Measurements from ENCODE around the gene ALDOB. TPM values are rescaled to one million over a fixed set of nuclear protein-coding genes. Genes with fewer than 3 reads are reported as not detected.
A peak's percentile ranks its signal among the peaks of the same experiment; 100 is the strongest.

The ALDOB gene
- total RNA-seq, 2 experiments from 2014 or later, result not detected

- peaks cover 2% of the 10 kb centered on the region for H3K4me1 Mint-ChIP-seq
- DNase-seq, result no peak
- no peak overlapping the region for H3K27ac Mint-ChIP-seq
- peaks cover 32% of the 10 kb centered on the region for H3K27me3 Mint-ChIP-seq
- H3K4me3 Mint-ChIP-seq, result no peak overlapping the region
- no peaks in the 10 kb centered on the region for H3K36me3 Mint-ChIP-seq
- H3K9me3 Mint-ChIP-seq, result no peaks in the 10 kb centered on the region
These were observed 31.3 kb upstream of the ALDOB start for GRCh38 chr9:101466863-101467262.

- Mint-ChIP-seq H3K4me1 (peaks cover 2% of the 10 kb centered on the region), H3K9me3 (no peaks in the 10 kb centered on the region), H3K36me3 (no peaks in the 10 kb centered on the region), H3K27ac (no peak overlapping the region), H3K27me3 (peaks cover 30% of the 10 kb centered on the region), H3K4me3 (no peak overlapping the region)
- DNase-seq, result no peak
These were observed 29.8 kb upstream of the ALDOB start for GRCh38 chr9:101465326-101465915.

- Mint-ChIP-seq H3K9me3 (no peaks in the 10 kb centered on the region), H3K4me3 (no peak overlapping the region), H3K27ac (no peak overlapping the region), H3K27me3 (peaks cover 34% of the 10 kb centered on the region), H3K36me3 (no peaks in the 10 kb centered on the region), H3K4me1 (peaks cover 2% of the 10 kb centered on the region)
- DNase-seq, result no peak
These were observed 27.8 kb upstream of the ALDOB start for GRCh38 chr9:101463397-101463796.

- Mint-ChIP-seq H3K4me1 (peaks cover 2% of the 10 kb centered on the region), H3K4me3 (no peak overlapping the region), H3K36me3 (no peaks in the 10 kb centered on the region), H3K27ac (no peak overlapping the region), H3K27me3 (peaks cover 34% of the 10 kb centered on the region), H3K9me3 (no peaks in the 10 kb centered on the region)
- no peak for DNase-seq
These were observed 27.0 kb upstream of the ALDOB start for GRCh38 chr9:101462558-101462957.

- no peak overlapping the region for H3K27ac Mint-ChIP-seq
- no peak for DNase-seq
- H3K9me3 Mint-ChIP-seq, result no peaks in the 10 kb centered on the region
- H3K27me3 Mint-ChIP-seq, result peaks cover 33% of the 10 kb centered on the region
- H3K36me3 Mint-ChIP-seq, result no peaks in the 10 kb centered on the region
- no peak overlapping the region for H3K4me3 Mint-ChIP-seq
- peaks cover 2% of the 10 kb centered on the region for H3K4me1 Mint-ChIP-seq
These were observed 25.4 kb upstream of the ALDOB start for GRCh38 chr9:101460965-101461364.

- H3K9me3 Mint-ChIP-seq, result no peaks in the 10 kb centered on the region
- H3K27ac Mint-ChIP-seq, result no peak overlapping the region
- H3K36me3 Mint-ChIP-seq, result no peaks in the 10 kb centered on the region
- H3K4me1 Mint-ChIP-seq, result no peaks in the 10 kb centered on the region
- no peak overlapping the region for H3K4me3 Mint-ChIP-seq
- no peak for DNase-seq
- peaks cover 17% of the 10 kb centered on the region for H3K27me3 Mint-ChIP-seq
These were observed 23.5 kb upstream of the ALDOB start for GRCh38 chr9:101458963-101459631.

GRCh38 chr9:101457003-101457402, 21.4 kb upstream of the ALDOB start:
- H3K27me3 Mint-ChIP-seq, result peaks cover 8% of the 10 kb centered on the region
- H3K4me3 Mint-ChIP-seq, result no peak overlapping the region
- no peaks in the 10 kb centered on the region for H3K9me3 Mint-ChIP-seq
- H3K27ac Mint-ChIP-seq, result no peak overlapping the region
- H3K36me3 Mint-ChIP-seq, result no peaks in the 10 kb centered on the region
- no peaks in the 10 kb centered on the region for H3K4me1 Mint-ChIP-seq
- DNase-seq, result no peak

- Mint-ChIP-seq H3K4me1 (no peaks in the 10 kb centered on the region), H3K27me3 (peaks cover 13% of the 10 kb centered on the region), H3K4me3 (no peak overlapping the region), H3K27ac (no peak overlapping the region), H3K36me3 (no peaks in the 10 kb centered on the region), H3K9me3 (peaks cover 3% of the 10 kb centered on the region)
- no peak for DNase-seq
These were observed 20.2 kb upstream of the ALDOB start for GRCh38 chr9:101455656-101456240.

GRCh38 chr9:101453776-101454570, 18.4 kb upstream of the ALDOB start:
- H3K4me1 Mint-ChIP-seq, result peaks cover 2% of the 10 kb centered on the region

GRCh38 chr9:101451498-101451897, 15.9 kb upstream of the ALDOB start:
- DNase-seq, result no peak
- Mint-ChIP-seq H3K9me3 (peaks cover 3% of the 10 kb centered on the region), H3K27ac (no peak overlapping the region), H3K36me3 (no peaks in the 10 kb centered on the region), H3K4me1 (peaks cover 6% of the 10 kb centered on the region), H3K4me3 (no peak overlapping the region), H3K27me3 (peaks cover 36% of the 10 kb centered on the region)

More at GRCh38 chr9:101453776-101454570, 18.4 kb upstream of the ALDOB start:
- H3K9me3 Mint-ChIP-seq, result peaks cover 3% of the 10 kb centered on the region
- H3K4me3 Mint-ChIP-seq, result no peak overlapping the region
- no peak overlapping the region for H3K27ac Mint-ChIP-seq
- no peaks in the 10 kb centered on the region for H3K36me3 Mint-ChIP-seq
- no peak for DNase-seq
- H3K27me3 Mint-ChIP-seq, result peaks cover 25% of the 10 kb centered on the region

GRCh38 chr9:101450931-101451330, 15.4 kb upstream of the ALDOB start:
- H3K4me3 Mint-ChIP-seq, result no peak overlapping the region
- H3K4me1 Mint-ChIP-seq, result peaks cover 6% of the 10 kb centered on the region
- H3K9me3 Mint-ChIP-seq, result peaks cover 3% of the 10 kb centered on the region
- H3K27ac Mint-ChIP-seq, result no peak overlapping the region
- DNase-seq, result no peak
- H3K27me3 Mint-ChIP-seq, result peaks cover 42% of the 10 kb centered on the region
- H3K36me3 Mint-ChIP-seq, result no peaks in the 10 kb centered on the region

GRCh38 chr9:101449071-101449721, 13.6 kb upstream of the ALDOB start:
- H3K36me3 Mint-ChIP-seq, result no peaks in the 10 kb centered on the region
- DNase-seq, result peak; percentile 69
- no peak overlapping the region for H3K27ac Mint-ChIP-seq
- peak overlapping the region; percentile 70 for H3K4me3 Mint-ChIP-seq
- H3K9me3 Mint-ChIP-seq, result peaks cover 3% of the 10 kb centered on the region
- H3K27me3 Mint-ChIP-seq, result peaks cover 56% of the 10 kb centered on the region
- H3K4me1 Mint-ChIP-seq, result peaks cover 6% of the 10 kb centered on the region

GRCh38 chr9:101448680-101449070, 13.1 kb upstream of the ALDOB start:
- Mint-ChIP-seq H3K9me3 (peaks cover 3% of the 10 kb centered on the region), H3K27me3 (peaks cover 60% of the 10 kb centered on the region), H3K4me3 (peak overlapping the region; percentile 70), H3K4me1 (peaks cover 6% of the 10 kb centered on the region), H3K36me3 (no peaks in the 10 kb centered on the region), H3K27ac (no peak overlapping the region)
- DNase-seq, result no peak

- H3K4me3 Mint-ChIP-seq, result no peak overlapping the region
- no peaks in the 10 kb centered on the region for H3K36me3 Mint-ChIP-seq
- H3K4me1 Mint-ChIP-seq, result peaks cover 6% of the 10 kb centered on the region
- peaks cover 2% of the 10 kb centered on the region for H3K9me3 Mint-ChIP-seq
- H3K27ac Mint-ChIP-seq, result no peak overlapping the region
- peaks cover 69% of the 10 kb centered on the region for H3K27me3 Mint-ChIP-seq
- no peak for DNase-seq
These were observed 11.2 kb upstream of the ALDOB start for GRCh38 chr9:101446732-101447131.

All from activated naive CD8-positive, alpha-beta T cell treated with anti-CD3 and anti-CD28 coated beads for 36 hours (primary cell).